Stimulated activated CD4-positive, alpha-beta T cell treated with anti-CD3 and anti-CD28 coated beads, Interleukin-1b, Interleukin-23, amount 100 ng/mL, for 4 hours (primary cell): ENCODE measurements around the gene NAIF1.

Experiments
- DNase-seq, 2 donors: peaks; one replicate each; pipeline ENCODE4 v3.0.0-alpha.2; 2020; ENCODE audit warnings: low read depth in 2 of 2

NAIF1 gene

GRCh38 chr9:128102861-128103588, 35.9 kb upstream of the NAIF1 start:
- DNase-seq = no peak

GRCh38 chr9:128102196-128102595, 35.1 kb upstream of the NAIF1 start:
- no peak for DNase-seq

- no peak for DNase-seq
These were observed 34.6 kb upstream of the NAIF1 start for GRCh38 chr9:128101690-128102089.

GRCh38 chr9:128101231-128101661, 34.1 kb upstream of the NAIF1 start:
- no peak for DNase-seq

GRCh38 chr9:128100581-128100980, 33.5 kb upstream of the NAIF1 start:
- DNase-seq = no peak

- DNase-seq = no peak
These were observed 32.9 kb upstream of the NAIF1 start for GRCh38 chr9:128099932-128100491.

- DNase-seq = no peak
These were observed 32.3 kb upstream of the NAIF1 start for GRCh38 chr9:128099231-128099931.

- peak; percentile 59 to 65 for DNase-seq
These were observed 31.4 kb upstream of the NAIF1 start for GRCh38 chr9:128098297-128099230.

- DNase-seq = no peak
These were observed 30.6 kb upstream of the NAIF1 start for GRCh38 chr9:128097543-128098296.

GRCh38 chr9:128096616-128097536, 29.8 kb upstream of the NAIF1 start:
- no peak for DNase-seq

- no peak for DNase-seq
These were observed 27.9 kb upstream of the NAIF1 start for GRCh38 chr9:128094950-128095544.

GRCh38 chr9:128094166-128094949, 27.2 kb upstream of the NAIF1 start:
- peak; percentile 59 to 65 for DNase-seq

GRCh38 chr9:128093011-128093410, 25.9 kb upstream of the NAIF1 start:
- DNase-seq = no peak

- no peak for DNase-seq
These were observed 25.3 kb upstream of the NAIF1 start for GRCh38 chr9:128092199-128092977.

- no peak for DNase-seq
These were observed 24.5 kb upstream of the NAIF1 start for GRCh38 chr9:128091571-128091970.

GRCh38 chr9:128091144-128091543, 24.0 kb upstream of the NAIF1 start:
- DNase-seq = no peak

GRCh38 chr9:128089299-128089698, 22.2 kb upstream of the NAIF1 start:
- no peak for DNase-seq
